K562 (cell line): ENCODE data around the gene WDR88. TPM values are rescaled to one million over a fixed set of nuclear protein-coding genes. Genes with fewer than 3 reads are reported as not detected.

ENCODE experiments used
- ATAC-seq: fragments of 200-7000 bp; cut with Tn5 transposase; 3 replicates; pipeline ENCODE4 v1.9.1; 2020; ENCODE audit warnings: moderate library complexity
- BruUV-seq: library from RNA; stranded (reverse); fragments of 400-500 nt; replicated peaks from 2 replicates; lab custom pipeline; 2021; lab: Mats Ljungman, UMichigan
- CTCF ChIA-PET: fragments of 300-600 bp; formaldehyde crosslinking; extraction: SDS; loops from one replicate; lab custom pipeline; 2021; ENCODE audit warnings: low intra/inter-chr PET ratio; lab: Yijun Ruan, JAX
- POLR2A ChIA-PET: fragments of 300-600, 350-650 bp; sonication (Branson Sonifier 250); formaldehyde crosslinking; extraction: SDS; loops from one replicate; lab custom pipeline; 2021; ENCODE audit warnings: antibody characterized with exemption, inconsistent platforms; lab: Yijun Ruan, JAX
- DNase-seq, 4 experiments: peaks; one replicate each; pipeline versions ENCODE4 v3.0.0 to v3.0.0-alpha.2; 2011 to 2018; ENCODE audit warnings: low spot score in 3 of 4, mixed read lengths in 3 of 4; ENCODE audit errors: extremely low read depth in 1 of 4
- FAIRE-seq: peaks from 2 replicates; lab custom pipeline; 2011; peaks lifted over from hg19 to GRCh38; lab: Jason Lieb, UNC
- H2AFZ ChIP-seq: 2 replicates; pipeline ENCODE4 v1.6.0; 2011; ENCODE audit warnings: low read depth, low read length, control low read depth, inconsistent platforms
- H3K27ac ChIP-seq: fragments of 200-600 bp; 3 replicates; pipeline ENCODE4 v1.8.0; 2011; ENCODE audit warnings: low read depth, mild to moderate bottlenecking, control low read depth, inconsistent platforms, low read length, moderate library complexity, mixed read lengths; ENCODE audit errors: extremely low read depth
- H3K27me3 ChIP-seq, 2 experiments: fragments of 300-600 bp in 1 of 2; 2 replicates in 1 of 2; 3 replicates in 1 of 2; pipeline versions ENCODE4 v1.6.0 to v1.8.0; 2011; ENCODE audit warnings: inconsistent platforms in 2 of 2, low read length in 2 of 2, mild to moderate bottlenecking in 1 of 2, mixed read lengths in 1 of 2, moderate library complexity in 1 of 2; ENCODE audit not compliant: control insufficient read depth in 2 of 2, insufficient read depth in 2 of 2
- H3K36me3 ChIP-seq: fragments of 300-600 bp; 3 replicates; pipeline ENCODE4 v1.8.0; 2011; ENCODE audit warnings: mild to moderate bottlenecking, low read length, inconsistent platforms; ENCODE audit not compliant: control insufficient read depth, insufficient read depth
- H3K4me1 ChIP-seq, 2 experiments: fragments of 200-600 bp in 1 of 2; replicated peaks in 1 of 2; 2 replicates in 1 of 2; 3 replicates in 1 of 2; pipeline versions ENCODE4 v1.5.1 to v1.8.0; 2011; ENCODE audit warnings: inconsistent platforms in 2 of 2, low read length in 2 of 2, mild to moderate bottlenecking in 1 of 2, mixed read lengths in 1 of 2, moderate library complexity in 1 of 2; ENCODE audit not compliant: control insufficient read depth in 2 of 2, insufficient read depth in 2 of 2
- H3K4me2 ChIP-seq: 2 replicates; pipeline ENCODE4 v1.6.1; 2011; ENCODE audit warnings: low read length, control low read depth, inconsistent platforms, mixed read lengths; ENCODE audit not compliant: insufficient read depth
- H3K4me3 ChIP-seq: fragments of 200-600 bp; sonication (generic), shearing (Covaris generic); 2 replicates; pipeline ENCODE4 v1.5.1; 2016; ENCODE audit warnings: control low read depth, inconsistent platforms
- H3K79me2 ChIP-seq: fragments of 200-600 bp; 3 replicates; pipeline ENCODE4 v1.8.0; 2011; ENCODE audit warnings: low read length, inconsistent platforms; ENCODE audit not compliant: control insufficient read depth, insufficient read depth
- H3K9ac ChIP-seq, 2 experiments: 2 replicates each; pipeline versions ENCODE4 v1.6.0 to v1.6.1; 2011; ENCODE audit warnings: low read depth in 2 of 2, low read length in 2 of 2, control low read depth in 1 of 2, inconsistent platforms in 1 of 2, mild to moderate bottlenecking in 1 of 2, mixed read lengths in 1 of 2; ENCODE audit not compliant: insufficient read depth in 1 of 2
- H3K9me1 ChIP-seq: one replicate; pipeline ENCODE4 v1.6.0; 2011; ENCODE audit warnings: inconsistent platforms, mild to moderate bottlenecking, low read length, moderate library complexity; ENCODE audit not compliant: control insufficient read depth, insufficient read depth
- H3K9me3 ChIP-seq: replicated peaks from 2 replicates; pipeline ENCODE4 v1.5.1; 2011; ENCODE audit warnings: low read depth, low read length, inconsistent platforms; ENCODE audit not compliant: control insufficient read depth, insufficient read depth
- H4K20me1 ChIP-seq: replicated peaks from 2 replicates; pipeline ENCODE4 v1.6.1; 2011; ENCODE audit warnings: low read length, inconsistent platforms, mixed read lengths; ENCODE audit not compliant: control insufficient read depth, insufficient read depth
- CAMTA2 ChIP-seq: fragments of 250-450 bp; sonication (Bioruptor Pico); conservative IDR thresholded peaks from 2 replicates; pipeline ENCODE4 v1.5.1; 2022
- CREB1 ChIP-seq, 2 experiments: sonication (generic) in 1 of 2; formaldehyde crosslinking in 1 of 2; IDR thresholded peaks; 2 replicates each; pipeline versions ENCODE4 v1.6.1 to v1.8.0; 2012 to 2022; ENCODE audit warnings: inconsistent platforms in 1 of 2, mild to moderate bottlenecking in 1 of 2, missing genetic modification reagents in 1 of 2, moderate library complexity in 1 of 2
- DNMT1 ChIP-seq: fragments of 450-650 bp; IDR thresholded peaks from 2 replicates; pipeline ENCODE4 v1.6.1; 2016; ENCODE audit warnings: antibody characterized with exemption, mild to moderate bottlenecking
- ESRRB ChIP-seq: fragments of 250-450 bp; sonication (Bioruptor Pico); IDR thresholded peaks from 2 replicates; pipeline ENCODE4 v1.5.0; 2020; ENCODE audit warnings: mild to moderate bottlenecking, moderate library complexity, borderline replicate concordance
- KDM4B ChIP-seq, 2 experiments: fragments of 450-650 bp in 1 of 2; sonication (generic) in 1 of 2; IDR thresholded peaks; 2 replicates each; pipeline ENCODE4 v1.6.1; 2016 to 2017; ENCODE audit warnings: borderline replicate concordance in 2 of 2, antibody characterized with exemption in 1 of 2, low read depth in 1 of 2, mild to moderate bottlenecking in 1 of 2
- MCM7 ChIP-seq, 2 experiments: fragments of 450-650 bp; IDR thresholded peaks; 2 replicates each; pipeline ENCODE4 v1.6.1; 2016 to 2018
- POLR2G ChIP-seq: fragments of 200-400 bp; formaldehyde crosslinking; IDR thresholded peaks from 2 replicates; pipeline ENCODE4 v1.6.1; 2017; ENCODE audit warnings: low read depth, mild to moderate bottlenecking, antibody characterized with exemption, low read length, moderate library complexity
- RBM34 ChIP-seq: fragments of 200-400 bp; formaldehyde crosslinking; IDR thresholded peaks from 2 replicates; pipeline ENCODE4 v1.6.1; 2018; ENCODE audit warnings: low read length, borderline replicate concordance; ENCODE audit not compliant: insufficient read depth
- ZNF217 ChIP-seq: sonication (generic); formaldehyde crosslinking; IDR thresholded peaks from 2 replicates; pipeline ENCODE4 v1.8.0; 2022; ENCODE audit warnings: mild to moderate bottlenecking, missing genetic modification reagents
- ZNF589 ChIP-seq: fragments of 200-800 bp; sonication (Bioruptor generic); IDR thresholded peaks from 2 replicates; pipeline ENCODE4 v1.6.1; 2016; ENCODE audit warnings: low read depth, missing genetic modification characterization, missing compliant biosample characterization
- whole genome bisulfite sequencing: fragments of 100-300 bp; shearing (Covaris generic); methylation state at CpG from one replicate; pipeline ENCODE4 v1.1.6; 2016; ENCODE audit warnings: low coverage, mixed read lengths; ENCODE audit not compliant: insufficient coverage; ENCODE audit errors: missing lambda C conversion rate; 5-methylcytosine and 5-hydroxymethylcytosine counted together
- in situ Hi-C: fragments of 300-500 bp; cut with MboI; formaldehyde crosslinking; loops from 4 replicates; pipeline ENCODE4 v1.15.0; 2018; ENCODE audit warnings: inconsistent platforms, mixed read lengths
- intact Hi-C: fragments of 100-400 bp; cut with micrococcal nuclease; formaldehyde crosslinking; loops from 2 replicates; pipeline ENCODE4 v1.14.2; 2022
- polyA plus RNA-seq, 8 experiments: library from polyadenylated mRNA; depleted of rRNA in 4 of 8; stranded (reverse) in 5 of 8; unstranded in 3 of 8; fragments of >200 nt; fragmentation: Nextera tagmentation in 2 of 8; fragmentation: Illumina TruSeq in 1 of 8; extraction: Ambion mirVana in 2 of 8; extraction: Trizol in 1 of 8; gene quantifications; 2 replicates each; pipeline versions ENCODE4 v1.2.1 to v1.2.3, GENCODE V29; 2011 to 2014; ENCODE audit warnings: inconsistent platforms in 1 of 8, missing spikeins in 1 of 8
- total RNA-seq, 7 experiments: library from RNA; depleted of rRNA in 6 of 7; stranded (reverse); fragments of >200 nt in 6 of 7; fragmentation: Illumina TruSeq in 2 of 7; extraction: Trizol in 2 of 7; gene quantifications; 2 replicates each; pipeline versions ENCODE4 v1.2.1 to v1.2.3, GENCODE V29; 2011 to 2021; ENCODE audit warnings: low replicate concordance in 1 of 7
- TF ChIP-seq, protein P1 (sequence below): fragments of 450-650 bp; IDR thresholded peaks from 2 replicates; pipeline ENCODE4 v1.6.1; 2016; ENCODE audit warnings: mild to moderate bottlenecking, moderate library complexity

The WDR88 gene
- total and polyA plus RNA-seq, 9 of the 15 experiments (the other 6 are each of a cell fraction or from before 2014, with no cell fraction given), result 0.03 to 0.04 TPM; not detected in 7

DNA sequence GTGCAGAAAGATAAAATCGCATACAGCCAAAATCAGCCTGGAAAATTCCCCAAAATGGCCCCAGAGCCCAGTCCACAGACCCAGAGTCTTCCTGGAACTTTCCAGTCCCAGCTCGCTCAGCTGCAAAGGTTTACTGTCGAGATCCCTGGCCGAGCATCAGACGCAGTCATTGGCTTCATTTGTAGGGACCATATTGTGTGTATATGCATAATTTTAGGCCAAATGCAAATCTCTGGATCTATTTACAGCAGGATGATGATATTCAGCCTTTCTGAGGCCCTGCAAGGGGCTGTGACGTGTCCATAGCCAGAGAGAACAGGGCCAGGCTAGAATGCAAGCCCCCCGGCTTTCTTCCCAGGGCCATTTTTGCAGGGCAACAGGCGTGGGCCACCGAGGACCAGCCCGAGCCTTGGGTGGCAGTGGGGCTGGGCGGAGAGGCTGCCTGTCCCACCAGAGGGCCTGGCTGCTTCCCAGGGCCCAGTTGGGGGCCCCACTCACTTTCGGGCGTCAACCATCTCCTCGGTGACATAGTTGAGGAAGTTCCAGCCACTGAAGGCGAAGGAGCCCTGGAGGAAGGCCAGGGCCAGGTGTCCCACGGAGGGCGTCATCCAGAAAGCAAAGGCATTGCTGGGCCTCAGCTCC lies 80.0 kb downstream of the WDR88 start:
- CTCF ChIA-PET, result no interaction called here
- Histone ChIP-seq H3K4me3 (no peak overlapping the region), H4K20me1 (peaks cover 5% of the 10 kb centered on the region), H2AFZ (no peak overlapping the region), H3K27ac (no peak overlapping the region), H3K4me2 (no peak overlapping the region), H3K27me3 (peaks cover 5 to 73% of the 10 kb centered on the region in 2 experiments; a peak in 3 of 5 replicates), H3K79me2 (no peaks in the 10 kb centered on the region), H3K9me3 (no peaks in the 10 kb centered on the region), H3K36me3 (no peaks in the 10 kb centered on the region), H3K9me1 (no peaks in the 10 kb centered on the region), H3K9ac (no peak overlapping the region), H3K4me1 (peaks cover 0 to 14% of the 10 kb centered on the region in 2 experiments; a peak in 2 of 5 replicates)
- intact Hi-C loops, result no loop called here
- 2% methylated on average over 14 of the region's 17 CpGs for WGBS
- ATAC-seq (no peak), FAIRE-seq (no peak), DNase-seq (no peak)
- in situ Hi-C loops, result no loop called here
- no TSS peak for BruUV-seq
- POLR2A ChIA-PET, result interaction anchor here (1.0 kb wide), 1 partner anchor 16 kb away, joined by 3 read pairs; no protein-coding TSS in a partner anchor
- no peak for TF ChIP-seq ESRRB (CRISPR knock-in tag)
- no peak for TF ChIP-seq RBM34
- TF ChIP-seq DNMT1, result no peak
- no peak for TF ChIP-seq ZNF217 (CRISPR knock-in tag)
- TF ChIP-seq KDM4B (IDR thresholded peaks at IDR 0.05; ENCODE audit: borderline replicate concordance in 2 of 2, low read depth in 1 of 2), result no peak
- no peak for TF ChIP-seq POLR2G
- no peak for TF ChIP-seq MCM7 (IDR thresholded peaks at IDR 0.05)
- TF ChIP-seq ZNF589 (CRISPR knock-in tag), result no peak
- no peak for TF ChIP-seq CREB1 (IDR thresholded peaks at IDR 0.05)
- no peak for TF ChIP-seq CREB1 (CRISPR knock-in tag; IDR thresholded peaks at IDR 0.05)
- no peak for TF ChIP-seq CAMTA2 (CRISPR knock-in tag)
- TF ChIP-seq, protein P1, sequence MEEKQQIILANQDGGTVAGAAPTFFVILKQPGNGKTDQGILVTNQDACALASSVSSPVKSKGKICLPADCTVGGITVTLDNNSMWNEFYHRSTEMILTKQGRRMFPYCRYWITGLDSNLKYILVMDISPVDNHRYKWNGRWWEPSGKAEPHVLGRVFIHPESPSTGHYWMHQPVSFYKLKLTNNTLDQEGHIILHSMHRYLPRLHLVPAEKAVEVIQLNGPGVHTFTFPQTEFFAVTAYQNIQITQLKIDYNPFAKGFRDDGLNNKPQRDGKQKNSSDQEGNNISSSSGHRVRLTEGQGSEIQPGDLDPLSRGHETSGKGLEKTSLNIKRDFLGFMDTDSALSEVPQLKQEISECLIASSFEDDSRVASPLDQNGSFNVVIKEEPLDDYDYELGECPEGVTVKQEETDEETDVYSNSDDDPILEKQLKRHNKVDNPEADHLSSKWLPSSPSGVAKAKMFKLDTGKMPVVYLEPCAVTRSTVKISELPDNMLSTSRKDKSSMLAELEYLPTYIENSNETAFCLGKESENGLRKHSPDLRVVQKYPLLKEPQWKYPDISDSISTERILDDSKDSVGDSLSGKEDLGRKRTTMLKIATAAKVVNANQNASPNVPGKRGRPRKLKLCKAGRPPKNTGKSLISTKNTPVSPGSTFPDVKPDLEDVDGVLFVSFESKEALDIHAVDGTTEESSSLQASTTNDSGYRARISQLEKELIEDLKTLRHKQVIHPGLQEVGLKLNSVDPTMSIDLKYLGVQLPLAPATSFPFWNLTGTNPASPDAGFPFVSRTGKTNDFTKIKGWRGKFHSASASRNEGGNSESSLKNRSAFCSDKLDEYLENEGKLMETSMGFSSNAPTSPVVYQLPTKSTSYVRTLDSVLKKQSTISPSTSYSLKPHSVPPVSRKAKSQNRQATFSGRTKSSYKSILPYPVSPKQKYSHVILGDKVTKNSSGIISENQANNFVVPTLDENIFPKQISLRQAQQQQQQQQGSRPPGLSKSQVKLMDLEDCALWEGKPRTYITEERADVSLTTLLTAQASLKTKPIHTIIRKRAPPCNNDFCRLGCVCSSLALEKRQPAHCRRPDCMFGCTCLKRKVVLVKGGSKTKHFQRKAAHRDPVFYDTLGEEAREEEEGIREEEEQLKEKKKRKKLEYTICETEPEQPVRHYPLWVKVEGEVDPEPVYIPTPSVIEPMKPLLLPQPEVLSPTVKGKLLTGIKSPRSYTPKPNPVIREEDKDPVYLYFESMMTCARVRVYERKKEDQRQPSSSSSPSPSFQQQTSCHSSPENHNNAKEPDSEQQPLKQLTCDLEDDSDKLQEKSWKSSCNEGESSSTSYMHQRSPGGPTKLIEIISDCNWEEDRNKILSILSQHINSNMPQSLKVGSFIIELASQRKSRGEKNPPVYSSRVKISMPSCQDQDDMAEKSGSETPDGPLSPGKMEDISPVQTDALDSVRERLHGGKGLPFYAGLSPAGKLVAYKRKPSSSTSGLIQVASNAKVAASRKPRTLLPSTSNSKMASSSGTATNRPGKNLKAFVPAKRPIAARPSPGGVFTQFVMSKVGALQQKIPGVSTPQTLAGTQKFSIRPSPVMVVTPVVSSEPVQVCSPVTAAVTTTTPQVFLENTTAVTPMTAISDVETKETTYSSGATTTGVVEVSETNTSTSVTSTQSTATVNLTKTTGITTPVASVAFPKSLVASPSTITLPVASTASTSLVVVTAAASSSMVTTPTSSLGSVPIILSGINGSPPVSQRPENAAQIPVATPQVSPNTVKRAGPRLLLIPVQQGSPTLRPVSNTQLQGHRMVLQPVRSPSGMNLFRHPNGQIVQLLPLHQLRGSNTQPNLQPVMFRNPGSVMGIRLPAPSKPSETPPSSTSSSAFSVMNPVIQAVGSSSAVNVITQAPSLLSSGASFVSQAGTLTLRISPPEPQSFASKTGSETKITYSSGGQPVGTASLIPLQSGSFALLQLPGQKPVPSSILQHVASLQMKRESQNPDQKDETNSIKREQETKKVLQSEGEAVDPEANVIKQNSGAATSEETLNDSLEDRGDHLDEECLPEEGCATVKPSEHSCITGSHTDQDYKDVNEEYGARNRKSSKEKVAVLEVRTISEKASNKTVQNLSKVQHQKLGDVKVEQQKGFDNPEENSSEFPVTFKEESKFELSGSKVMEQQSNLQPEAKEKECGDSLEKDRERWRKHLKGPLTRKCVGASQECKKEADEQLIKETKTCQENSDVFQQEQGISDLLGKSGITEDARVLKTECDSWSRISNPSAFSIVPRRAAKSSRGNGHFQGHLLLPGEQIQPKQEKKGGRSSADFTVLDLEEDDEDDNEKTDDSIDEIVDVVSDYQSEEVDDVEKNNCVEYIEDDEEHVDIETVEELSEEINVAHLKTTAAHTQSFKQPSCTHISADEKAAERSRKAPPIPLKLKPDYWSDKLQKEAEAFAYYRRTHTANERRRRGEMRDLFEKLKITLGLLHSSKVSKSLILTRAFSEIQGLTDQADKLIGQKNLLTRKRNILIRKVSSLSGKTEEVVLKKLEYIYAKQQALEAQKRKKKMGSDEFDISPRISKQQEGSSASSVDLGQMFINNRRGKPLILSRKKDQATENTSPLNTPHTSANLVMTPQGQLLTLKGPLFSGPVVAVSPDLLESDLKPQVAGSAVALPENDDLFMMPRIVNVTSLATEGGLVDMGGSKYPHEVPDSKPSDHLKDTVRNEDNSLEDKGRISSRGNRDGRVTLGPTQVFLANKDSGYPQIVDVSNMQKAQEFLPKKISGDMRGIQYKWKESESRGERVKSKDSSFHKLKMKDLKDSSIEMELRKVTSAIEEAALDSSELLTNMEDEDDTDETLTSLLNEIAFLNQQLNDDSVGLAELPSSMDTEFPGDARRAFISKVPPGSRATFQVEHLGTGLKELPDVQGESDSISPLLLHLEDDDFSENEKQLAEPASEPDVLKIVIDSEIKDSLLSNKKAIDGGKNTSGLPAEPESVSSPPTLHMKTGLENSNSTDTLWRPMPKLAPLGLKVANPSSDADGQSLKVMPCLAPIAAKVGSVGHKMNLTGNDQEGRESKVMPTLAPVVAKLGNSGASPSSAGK, result no peak
